HepG2 (cell line): ENCODE measurements around the gene RNF149. TPM values are rescaled to one million over a fixed set of nuclear protein-coding genes. Genes with fewer than 3 reads are reported as not detected.

Experiments used
- ATF1 ChIP-seq: IDR thresholded peaks from 2 replicates; pipeline ENCODE4 v1.6.1; 2016; ENCODE audit warnings: mild to moderate bottlenecking, control low read depth
- CBFB ChIP-seq: sonication (generic); formaldehyde crosslinking; IDR thresholded peaks from 2 replicates; pipeline ENCODE4 v1.4.0; 2020; ENCODE audit warnings: missing genetic modification reagents
- FUBP1 ChIP-seq: sonication (generic); formaldehyde crosslinking; IDR thresholded peaks from 2 replicates; pipeline ENCODE4 v1.5.1; 2020; ENCODE audit warnings: missing genetic modification reagents, mild to moderate bottlenecking, borderline replicate concordance
- MIER3 ChIP-seq: IDR thresholded peaks from 2 replicates; pipeline ENCODE4 v1.6.1; 2016; ENCODE audit warnings: missing compliant biosample characterization, borderline replicate concordance
- NFAT5 ChIP-seq: sonication (generic); formaldehyde crosslinking; IDR thresholded peaks from 2 replicates; pipeline ENCODE4 v1.4.0; 2020; ENCODE audit warnings: missing genetic modification reagents
- NR2C2 ChIP-seq: sonication (generic); formaldehyde crosslinking; IDR thresholded peaks from 2 replicates; pipeline ENCODE4 v1.4.0; 2020; ENCODE audit warnings: missing genetic modification reagents, mild to moderate bottlenecking, moderate library complexity, borderline replicate concordance
- PLSCR1 ChIP-seq: sonication (generic); formaldehyde crosslinking; IDR thresholded peaks from 2 replicates; pipeline ENCODE4 v1.5.0; 2020; ENCODE audit warnings: missing genetic modification reagents, mild to moderate bottlenecking, borderline replicate concordance
- SIX1 ChIP-seq: sonication (generic); formaldehyde crosslinking; IDR thresholded peaks from 2 replicates; pipeline ENCODE4 v1.4.0; 2020; ENCODE audit warnings: missing genetic modification reagents, borderline replicate concordance
- polyA plus RNA-seq, 8 experiments: library from polyadenylated mRNA; depleted of rRNA in 3 of 8; stranded (reverse) in 7 of 8; unstranded in 1 of 8; fragments of >200 nt; fragmentation: Illumina TruSeq in 4 of 8; extraction: Trizol in 4 of 8; gene quantifications; 2 replicates each; pipeline versions ENCODE4 v1.2.1 to v1.2.3, GENCODE V29; 2011 to 2016; ENCODE audit warnings: low read depth in 4 of 8, missing spikeins in 1 of 8, mixed read lengths in 1 of 8; ENCODE audit not compliant: insufficient read depth in 1 of 8
- total RNA-seq, 5 experiments: library from RNA; depleted of rRNA; stranded (reverse); fragments of >200 nt; fragmentation: Illumina TruSeq; extraction: Trizol; gene quantifications; 2 replicates each; pipeline ENCODE4 v1.2.3, GENCODE V29; 2016; ENCODE audit warnings: low read depth in 1 of 5
- TF ChIP-seq, protein P1 (sequence below): sonication (generic); formaldehyde crosslinking; IDR thresholded peaks from 2 replicates; pipeline ENCODE4 v1.4.0; 2020; ENCODE audit warnings: mild to moderate bottlenecking, missing genetic modification reagents, borderline replicate concordance
- TF ChIP-seq, protein P2 (sequence below): sonication (generic); formaldehyde crosslinking; IDR thresholded peaks from 2 replicates; pipeline ENCODE4 v1.4.0; 2020; ENCODE audit warnings: mild to moderate bottlenecking, low read depth, missing genetic modification reagents
- TF ChIP-seq, protein P3 (sequence below): sonication (generic); formaldehyde crosslinking; IDR thresholded peaks from 2 replicates; pipeline ENCODE4 v1.8.1; 2023; ENCODE audit warnings: mild to moderate bottlenecking, missing genetic modification reagents

The RNF149 gene
- total and polyA plus RNA-seq, 2 of the 13 experiments (the other 11 are each of a cell fraction or from before 2014, with no cell fraction given), result 87.6 to 109 TPM

DNA sequence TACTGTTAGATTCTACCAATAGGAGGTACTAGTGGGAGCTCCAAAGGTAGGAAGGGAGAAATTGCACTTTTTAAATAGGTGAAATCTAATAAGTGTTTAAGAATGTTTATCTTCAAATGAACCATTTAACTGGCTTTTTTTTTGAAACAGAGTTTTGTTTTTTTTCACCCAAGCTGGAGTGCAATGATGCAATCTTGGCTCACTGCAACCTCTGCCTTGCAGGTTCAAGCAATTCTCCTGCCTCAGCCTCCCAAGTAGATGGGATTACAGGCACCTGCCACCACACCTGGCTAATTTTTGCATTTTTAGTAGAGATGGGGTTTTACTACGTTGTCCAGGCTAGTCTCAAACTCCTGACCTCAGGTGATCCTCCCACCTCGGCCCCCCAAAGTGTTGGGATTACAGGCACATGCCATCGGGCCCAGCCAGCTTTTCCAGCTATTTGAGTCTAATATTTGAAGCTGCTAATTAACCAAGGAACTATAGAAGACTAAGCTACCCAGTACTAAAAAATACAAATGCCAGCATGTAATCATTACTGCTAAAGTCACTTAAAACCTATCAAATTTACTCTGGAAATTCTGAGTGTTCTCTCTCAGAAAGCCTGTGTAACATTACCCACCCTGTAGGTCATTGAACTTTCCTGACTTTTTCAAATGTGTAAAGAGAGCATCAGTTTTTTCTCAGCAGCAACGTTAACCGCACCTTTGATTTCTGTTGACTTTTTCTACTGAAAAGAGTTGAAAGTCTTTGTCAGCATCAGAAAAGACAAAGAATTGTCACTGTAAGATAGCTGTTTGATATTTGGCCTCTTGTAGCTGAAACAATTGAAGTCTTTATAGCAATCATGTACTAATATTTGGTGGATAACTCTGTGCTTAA, 24.6 kb upstream of the RNF149 start (continued):
- TF ChIP-seq, protein P1, sequence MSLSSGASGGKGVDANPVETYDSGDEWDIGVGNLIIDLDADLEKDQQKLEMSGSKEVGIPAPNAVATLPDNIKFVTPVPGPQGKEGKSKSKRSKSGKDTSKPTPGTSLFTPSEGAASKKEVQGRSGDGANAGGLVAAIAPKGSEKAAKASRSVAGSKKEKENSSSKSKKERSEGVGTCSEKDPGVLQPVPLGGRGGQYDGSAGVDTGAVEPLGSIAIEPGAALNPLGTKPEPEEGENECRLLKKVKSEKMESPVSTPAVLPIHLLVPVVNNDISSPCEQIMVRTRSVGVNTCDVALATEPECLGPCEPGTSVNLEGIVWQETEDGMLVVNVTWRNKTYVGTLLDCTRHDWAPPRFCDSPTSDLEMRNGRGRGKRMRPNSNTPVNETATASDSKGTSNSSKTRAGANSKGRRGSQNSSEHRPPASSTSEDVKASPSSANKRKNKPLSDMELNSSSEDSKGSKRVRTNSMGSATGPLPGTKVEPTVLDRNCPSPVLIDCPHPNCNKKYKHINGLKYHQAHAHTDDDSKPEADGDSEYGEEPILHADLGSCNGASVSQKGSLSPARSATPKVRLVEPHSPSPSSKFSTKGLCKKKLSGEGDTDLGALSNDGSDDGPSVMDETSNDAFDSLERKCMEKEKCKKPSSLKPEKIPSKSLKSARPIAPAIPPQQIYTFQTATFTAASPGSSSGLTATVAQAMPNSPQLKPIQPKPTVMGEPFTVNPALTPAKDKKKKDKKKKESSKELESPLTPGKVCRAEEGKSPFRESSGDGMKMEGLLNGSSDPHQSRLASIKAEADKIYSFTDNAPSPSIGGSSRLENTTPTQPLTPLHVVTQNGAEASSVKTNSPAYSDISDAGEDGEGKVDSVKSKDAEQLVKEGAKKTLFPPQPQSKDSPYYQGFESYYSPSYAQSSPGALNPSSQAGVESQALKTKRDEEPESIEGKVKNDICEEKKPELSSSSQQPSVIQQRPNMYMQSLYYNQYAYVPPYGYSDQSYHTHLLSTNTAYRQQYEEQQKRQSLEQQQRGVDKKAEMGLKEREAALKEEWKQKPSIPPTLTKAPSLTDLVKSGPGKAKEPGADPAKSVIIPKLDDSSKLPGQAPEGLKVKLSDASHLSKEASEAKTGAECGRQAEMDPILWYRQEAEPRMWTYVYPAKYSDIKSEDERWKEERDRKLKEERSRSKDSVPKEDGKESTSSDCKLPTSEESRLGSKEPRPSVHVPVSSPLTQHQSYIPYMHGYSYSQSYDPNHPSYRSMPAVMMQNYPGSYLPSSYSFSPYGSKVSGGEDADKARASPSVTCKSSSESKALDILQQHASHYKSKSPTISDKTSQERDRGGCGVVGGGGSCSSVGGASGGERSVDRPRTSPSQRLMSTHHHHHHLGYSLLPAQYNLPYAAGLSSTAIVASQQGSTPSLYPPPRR (CRISPR knock-in tag), result peak; percentile 75
- no peak for TF ChIP-seq PLSCR1 (CRISPR knock-in tag)
- TF ChIP-seq, protein P2, sequence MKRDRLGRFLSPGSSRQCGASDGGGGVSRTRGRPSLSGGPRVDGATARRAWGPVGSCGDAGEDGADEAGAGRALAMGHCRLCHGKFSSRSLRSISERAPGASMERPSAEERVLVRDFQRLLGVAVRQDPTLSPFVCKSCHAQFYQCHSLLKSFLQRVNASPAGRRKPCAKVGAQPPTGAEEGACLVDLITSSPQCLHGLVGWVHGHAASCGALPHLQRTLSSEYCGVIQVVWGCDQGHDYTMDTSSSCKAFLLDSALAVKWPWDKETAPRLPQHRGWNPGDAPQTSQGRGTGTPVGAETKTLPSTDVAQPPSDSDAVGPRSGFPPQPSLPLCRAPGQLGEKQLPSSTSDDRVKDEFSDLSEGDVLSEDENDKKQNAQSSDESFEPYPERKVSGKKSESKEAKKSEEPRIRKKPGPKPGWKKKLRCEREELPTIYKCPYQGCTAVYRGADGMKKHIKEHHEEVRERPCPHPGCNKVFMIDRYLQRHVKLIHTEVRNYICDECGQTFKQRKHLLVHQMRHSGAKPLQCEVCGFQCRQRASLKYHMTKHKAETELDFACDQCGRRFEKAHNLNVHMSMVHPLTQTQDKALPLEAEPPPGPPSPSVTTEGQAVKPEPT (CRISPR knock-in tag), result no peak
- no peak for TF ChIP-seq NFAT5 (CRISPR knock-in tag)
- no peak for TF ChIP-seq FUBP1 (CRISPR knock-in tag)
- peak; percentile 41 for TF ChIP-seq ATF1 (CRISPR knock-in tag)
- TF ChIP-seq MIER3 (CRISPR knock-in tag), result peak; percentile 70; the same call in 1 of the 2 replicates
- peak; percentile 95 for TF ChIP-seq SIX1 (CRISPR knock-in tag)
- TF ChIP-seq, protein P3, sequence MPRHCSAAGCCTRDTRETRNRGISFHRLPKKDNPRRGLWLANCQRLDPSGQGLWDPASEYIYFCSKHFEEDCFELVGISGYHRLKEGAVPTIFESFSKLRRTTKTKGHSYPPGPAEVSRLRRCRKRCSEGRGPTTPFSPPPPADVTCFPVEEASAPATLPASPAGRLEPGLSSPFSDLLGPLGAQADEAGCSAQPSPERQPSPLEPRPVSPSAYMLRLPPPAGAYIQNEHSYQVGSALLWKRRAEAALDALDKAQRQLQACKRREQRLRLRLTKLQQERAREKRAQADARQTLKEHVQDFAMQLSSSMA (CRISPR knock-in tag), result no peak
- TF ChIP-seq NR2C2 (CRISPR knock-in tag), result no peak
- TF ChIP-seq CBFB (CRISPR knock-in tag), result peak; percentile 95
